ENCODE measurements around the gene CLSTN2. TPM values are rescaled to one million over a fixed set of nuclear protein-coding genes. Genes with fewer than 3 reads are reported as not detected.

The CLSTN2 gene
- total and polyA plus RNA-seq, 2 of the 4 experiments (the other 2 are of a cell fraction), result under 0.01 to 0.07 TPM

- ChIA-PET CTCF (no interaction called here), POLR2A (ENCODE audit: unreplicated experiment) (no interaction called here)
- DNase-seq (no peak), ATAC-seq (ENCODE audit: low read depth) (no peak)
- no peaks in the 10 kb centered on the region for H3K4me1 ChIP-seq (ENCODE audit: control insufficient read depth, insufficient read depth, low read length)
- peaks cover 6% of the 10 kb centered on the region; the same call in 1 of the 2 replicates for H3K9me3 ChIP-seq (ENCODE audit: control insufficient read depth, insufficient read depth, low read length)
- no peak overlapping the region for H3K4ac ChIP-seq (ENCODE audit: low read depth, low read length)
- no peak overlapping the region for H2AK5ac ChIP-seq (ENCODE audit: low read depth, low read length)
- no peaks in the 10 kb centered on the region for H3K27me3 ChIP-seq (ENCODE audit: control insufficient read depth, insufficient read depth, low read length)
- no peak overlapping the region for H3K27ac ChIP-seq (ENCODE audit: insufficient read depth, low read length)
- no peak overlapping the region for H3K18ac ChIP-seq (ENCODE audit: low read depth, low read length)
- BruUV-seq (replicated peaks), result no TSS peak
- H4K8ac ChIP-seq (ENCODE audit: low read depth in 2 of 2, low read length in 2 of 2), result no peak overlapping the region
- H2BK120ac ChIP-seq (ENCODE audit: low read depth, low read length), result no peak overlapping the region
- H3K23ac ChIP-seq (ENCODE audit: low read depth, low read length), result no peak overlapping the region
- WGBS, 2 experiments (ENCODE audit: extremely low coverage in 2 of 2, insufficient read length in 1 of 2), result no CpG with 5 or more reads among the region's 1 CpG
- no peak overlapping the region for H3K14ac ChIP-seq (replicated peaks; ENCODE audit: low read depth, low read length)
- no peak overlapping the region for H4K5ac ChIP-seq (ENCODE audit: low read depth, low read length)
- no peak overlapping the region for H3K4me2 ChIP-seq (ENCODE audit: low read depth, low read length)
- H4K91ac ChIP-seq (ENCODE audit: insufficient read depth, low read depth, low read length), result no peak overlapping the region
- H3K36me3 ChIP-seq (ENCODE audit: control insufficient read depth, insufficient read depth, low read length), result no peaks in the 10 kb centered on the region
- no peak overlapping the region for H3K9ac ChIP-seq (ENCODE audit: low read depth, low read length)
- no peak overlapping the region for H2BK20ac ChIP-seq (ENCODE audit: low read depth, low read length)
- H2BK5ac ChIP-seq (ENCODE audit: low read depth, low read length, poor library complexity, severe bottlenecking), result no peak overlapping the region
- in situ Hi-C loops (cut with MboI; ENCODE audit: low sequenced_read_pairs) (no loop called here), intact Hi-C loops (cut with micrococcal nuclease) (no loop called here), dilution Hi-C loops (cut with HindIII; ENCODE audit: low sequenced_read_pairs, unreplicated experiment) (no loop called here)
- H3K9me1 ChIP-seq (ENCODE audit: insufficient read depth, low read length), result no peaks in the 10 kb centered on the region
- H2AFZ ChIP-seq (replicated peaks; ENCODE audit: low read length, poor library complexity), result no peak overlapping the region
- no peak for TF ChIP-seq MXI1 (IDR thresholded peaks at IDR 0.05; ENCODE audit: borderline replicate concordance, low read depth, low read length)
- TF ChIP-seq CHD1 (IDR thresholded peaks at IDR 0.05; ENCODE audit: low read depth, low read length), result no peak
- no peak for TF ChIP-seq MAFK (IDR thresholded peaks at IDR 0.05; ENCODE audit: low read depth, low read length)
- no peak for TF ChIP-seq CTCF (conservative IDR thresholded peaks at IDR 0.05; ENCODE audit: low read depth, low read length)
- TF ChIP-seq MAZ (IDR thresholded peaks at IDR 0.05; ENCODE audit: borderline replicate concordance, low read depth, low read length), result no peak
- no peak for TF ChIP-seq ELK1 (IDR thresholded peaks at IDR 0.05; ENCODE audit: borderline replicate concordance, low read depth, low read length)
- TF ChIP-seq USF2 (IDR thresholded peaks at IDR 0.05; ENCODE audit: low read depth, low read length), result no peak
- TF ChIP-seq RFX5 (IDR thresholded peaks at IDR 0.05; ENCODE audit: low read depth, low read length), result no peak
- no peak for TF ChIP-seq RAD21 (IDR thresholded peaks at IDR 0.05; ENCODE audit: low read length)
- no peak for TF ChIP-seq SMC3 (IDR thresholded peaks at IDR 0.05; ENCODE audit: low read depth, low read length)
- TF ChIP-seq CEBPB (IDR thresholded peaks at IDR 0.05; ENCODE audit: low read depth, low read length), result no peak
- no peak for TF ChIP-seq RCOR1 (IDR thresholded peaks at IDR 0.05; ENCODE audit: insufficient replicate concordance, low read length)
- TF ChIP-seq NFE2L2 (IDR thresholded peaks at IDR 0.05; ENCODE audit: low read depth, low read length), result no peak
- TF ChIP-seq BHLHE40 (IDR thresholded peaks at IDR 0.05; ENCODE audit: low read depth, low read length), result no peak
- TF ChIP-seq POLR2A (IDR thresholded peaks at IDR 0.05; ENCODE audit: low read depth, low read length), result no peak
- TF ChIP-seq FOS (IDR thresholded peaks at IDR 0.05; ENCODE audit: low read depth, low read length), result no peak
- no peak overlapping the region for H2BK15ac ChIP-seq (ENCODE audit: low read depth, low read length)
- no peaks in the 10 kb centered on the region for H4K20me1 ChIP-seq (ENCODE audit: insufficient read depth, low read length)
- no peak overlapping the region for H2AK9ac ChIP-seq (replicated peaks; ENCODE audit: low read depth, low read length, poor library complexity)
- H3K56ac ChIP-seq (ENCODE audit: extremely low read depth, insufficient read depth, low read length), result no peak overlapping the region
- H3K4me3 ChIP-seq (ENCODE audit: insufficient read depth, low read depth, low read length), result no peak overlapping the region
- H3K79me1 ChIP-seq (ENCODE audit: low read depth in 1 of 2, low read length in 2 of 2), result no peaks in the 10 kb centered on the region
Observed at GRCh38 chr3:140529558-140529957, 594.6 kb downstream of the CLSTN2 start.

All from IMR-90 (cell line).